Thoracic aorta (tissue), 2 donors: ENCODE data around the gene SDK1. TPM values are rescaled to one million over a fixed set of nuclear protein-coding genes. Genes with fewer than 3 reads are reported as not detected.

ENCODE experiments used
- ATAC-seq: fragments of 150-250 bp; one replicate; pipeline ENCODE4 v1.8.0; 2017; ENCODE audit warnings: low read depth; ENCODE audit not compliant: insufficient number of reproducible peaks, low FRiP score
- DNase-seq: peaks from one replicate; pipeline ENCODE4 v3.0.0-alpha.2; 2020; ENCODE audit warnings: low spot score
- H3K27ac ChIP-seq, 2 donors: fragments of 200-600 bp; sonication (generic); 1 replicate in 1 of 2; 2 replicates in 1 of 2; pipeline ENCODE4 v1.5.1; 2016; ENCODE audit warnings: mild to moderate bottlenecking in 2 of 2, moderate library complexity in 2 of 2
- H3K27me3 ChIP-seq: fragments of 200-600 bp; sonication (generic); replicated peaks from 2 replicates; pipeline ENCODE4 v1.6.0; 2016; ENCODE audit warnings: mild to moderate bottlenecking; ENCODE audit not compliant: insufficient read depth
- H3K36me3 ChIP-seq: fragments of 200-600 bp; sonication (generic); one replicate; pipeline ENCODE4 v1.5.1; 2016
- H3K4me1 ChIP-seq, 2 donors: fragments of 200-600 bp; sonication (generic); 1 replicate in 1 of 2; 2 replicates in 1 of 2; pipeline versions ENCODE4 v1.5.1 to v1.6.0; 2016; ENCODE audit warnings: low read depth in 2 of 2, mild to moderate bottlenecking in 1 of 2; ENCODE audit not compliant: control insufficient read depth in 1 of 2
- H3K4me3 ChIP-seq: fragments of 200-600 bp; sonication (generic); 2 replicates; pipeline ENCODE4 v1.5.1; 2016; ENCODE audit warnings: mild to moderate bottlenecking
- H3K9me3 ChIP-seq: fragments of 200-600 bp; sonication (generic); 2 replicates; pipeline ENCODE4 v1.5.1; 2016
- CTCF ChIP-seq: fragments of 200-600 bp; sonication (generic); IDR thresholded peaks from one replicate; pipeline ENCODE4 v1.5.1; 2019; ENCODE audit warnings: antibody characterized with exemption
- total RNA-seq, 2 donors: library from RNA; depleted of rRNA; stranded (reverse); fragments of >200 nt; gene quantifications; one replicate each; pipeline versions ENCODE4 v1.1.0 to v1.2.3, GENCODE V29; 2016

SDK1 gene
- total RNA-seq, 2 donors from 2014 or later = 27.5 to 29.2 TPM

- H3K27me3 ChIP-seq = no peaks in the 10 kb centered on the region
- H3K9me3 ChIP-seq = no peaks in the 10 kb centered on the region
- ATAC-seq (no peak), DNase-seq (no peak)
- H3K4me3 ChIP-seq = no peak overlapping the region
- no peak overlapping the region for H3K27ac ChIP-seq
- H3K4me1 ChIP-seq = peaks cover 0 to 14% of the 10 kb centered on the region in 2 donors
- no peak for TF ChIP-seq CTCF
- no peaks in the 10 kb centered on the region for H3K36me3 ChIP-seq
These were observed 136.4 kb downstream of the SDK1 start for GRCh38 chr7:3437467-3437866.

- no peaks in the 10 kb centered on the region for H3K36me3 ChIP-seq
- H3K9me3 ChIP-seq = no peaks in the 10 kb centered on the region
- H3K4me1 ChIP-seq = peaks cover 0 to 14% of the 10 kb centered on the region in 2 donors
- TF ChIP-seq CTCF = no peak
- no peaks in the 10 kb centered on the region for H3K27me3 ChIP-seq
- no peak overlapping the region for H3K27ac ChIP-seq
- no peak overlapping the region for H3K4me3 ChIP-seq
- no peak for ATAC-seq
- DNase-seq = no peak
These were observed 137.3 kb downstream of the SDK1 start for GRCh38 chr7:3438352-3438751.

GRCh38 chr7:3439333-3440030, 138.4 kb downstream of the SDK1 start:
- H3K36me3 ChIP-seq = no peaks in the 10 kb centered on the region
- no peak for TF ChIP-seq CTCF
- peaks cover 0 to 14% of the 10 kb centered on the region in 2 donors for H3K4me1 ChIP-seq
- H3K4me3 ChIP-seq = no peak overlapping the region
- ATAC-seq = no peak
- H3K9me3 ChIP-seq = no peaks in the 10 kb centered on the region
- DNase-seq = no peak
- no peak overlapping the region for H3K27ac ChIP-seq
- no peaks in the 10 kb centered on the region for H3K27me3 ChIP-seq

GRCh38 chr7:3440509-3440908, 139.5 kb downstream of the SDK1 start:
- Histone ChIP-seq H3K4me3 (no peak overlapping the region), H3K9me3 (peaks cover 4% of the 10 kb centered on the region), H3K36me3 (no peaks in the 10 kb centered on the region), H3K4me1 (peaks cover 0 to 14% of the 10 kb centered on the region in 2 donors), H3K27ac (no peak overlapping the region), H3K27me3 (no peaks in the 10 kb centered on the region)
- DNase-seq (no peak), ATAC-seq (no peak)
- TF ChIP-seq CTCF = no peak

- peaks cover 15% of the 10 kb centered on the region for H3K9me3 ChIP-seq
- no peak for DNase-seq
- H3K27ac ChIP-seq = no peak overlapping the region
- H3K36me3 ChIP-seq = no peaks in the 10 kb centered on the region
- no peak overlapping the region for H3K4me3 ChIP-seq
- no peak for ATAC-seq
- peaks cover 0 to 14% of the 10 kb centered on the region in 2 donors for H3K4me1 ChIP-seq
- H3K27me3 ChIP-seq = no peaks in the 10 kb centered on the region
- TF ChIP-seq CTCF = no peak
These were observed 142.7 kb downstream of the SDK1 start for GRCh38 chr7:3443716-3444115.
